Endothelial cell of umbilical vein (primary cell): ENCODE data around the gene STXBP5.

ENCODE experiments used
- EZH2 ChIP-seq: IDR thresholded peaks from 2 replicates; pipeline ENCODE4 v1.6.1; 2012; ENCODE audit warnings: borderline replicate concordance, low read depth, mild to moderate bottlenecking, moderate library complexity, low read length, inconsistent platforms; ENCODE audit not compliant: severe bottlenecking
- FOS ChIP-seq: IDR thresholded peaks from 2 replicates; pipeline ENCODE4 v1.6.1; 2011; ENCODE audit warnings: mild to moderate bottlenecking, low read length, moderate library complexity, borderline replicate concordance; ENCODE audit not compliant: insufficient read depth
- GATA2 ChIP-seq: IDR thresholded peaks from 2 replicates; pipeline ENCODE4 v1.7.0; 2011; ENCODE audit warnings: low read depth, mild to moderate bottlenecking, moderate library complexity, mixed read lengths, low read length; ENCODE audit not compliant: insufficient read length, insufficient read depth
- JUN ChIP-seq: IDR thresholded peaks from 2 replicates; pipeline ENCODE4 v1.6.1; 2011; ENCODE audit warnings: borderline replicate concordance, low read depth; ENCODE audit not compliant: insufficient read length, insufficient read depth
- POLR2A ChIP-seq: IDR thresholded peaks from 2 replicates; pipeline ENCODE4 v1.6.1; 2012; ENCODE audit warnings: low read depth, mild to moderate bottlenecking, control low read depth, low read length
- POLR2AphosphoS5 ChIP-seq: IDR thresholded peaks from 2 replicates; pipeline ENCODE4 v1.6.1; 2012; ENCODE audit warnings: low read depth, mild to moderate bottlenecking, control low read depth, low read length, moderate library complexity; ENCODE audit not compliant: insufficient read depth
- TF ChIP-seq, protein P1 (sequence below), 2 donors: IDR thresholded peaks; 1 replicate in 1 of 2; 2 replicates in 1 of 2; pipeline ENCODE4 v1.5.1; 2011; ENCODE audit warnings: low read length in 2 of 2, mild to moderate bottlenecking in 2 of 2, moderate library complexity in 2 of 2, control low read depth in 1 of 2, inconsistent platforms in 1 of 2, low read depth in 1 of 2; ENCODE audit not compliant: insufficient read depth in 1 of 2; ENCODE audit errors: extremely low read depth in 1 of 2
- TF ChIP-seq, protein P2 (sequence below): IDR thresholded peaks from 2 replicates; pipeline ENCODE4 v1.6.1; 2011; ENCODE audit not compliant: insufficient read depth, insufficient read length

DNA sequence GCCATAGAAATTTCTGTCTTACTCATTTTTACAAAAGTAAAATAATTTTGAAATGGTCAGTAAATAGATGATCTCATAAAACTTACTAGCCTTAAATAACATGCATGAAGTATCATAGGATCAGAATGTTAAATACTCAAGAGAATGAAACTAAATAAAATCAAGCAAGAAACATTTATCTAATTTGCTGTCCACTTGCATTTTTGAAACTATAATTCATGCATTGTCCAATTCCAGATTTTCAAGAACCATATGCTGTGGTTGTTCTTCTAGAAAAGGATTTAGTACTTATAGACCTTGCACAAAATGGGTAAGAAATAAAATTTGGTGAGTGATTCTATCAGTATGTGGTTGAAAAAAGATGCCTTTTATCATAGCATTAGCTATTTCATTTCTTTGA is 107.0 kb downstream of the STXBP5 start:
- TF ChIP-seq POLR2AphosphoS5 (no peak), POLR2A (no peak), EZH2 (no peak), FOS (no peak), JUN (no peak), GATA2 (no peak)
- TF ChIP-seq, protein P1, sequence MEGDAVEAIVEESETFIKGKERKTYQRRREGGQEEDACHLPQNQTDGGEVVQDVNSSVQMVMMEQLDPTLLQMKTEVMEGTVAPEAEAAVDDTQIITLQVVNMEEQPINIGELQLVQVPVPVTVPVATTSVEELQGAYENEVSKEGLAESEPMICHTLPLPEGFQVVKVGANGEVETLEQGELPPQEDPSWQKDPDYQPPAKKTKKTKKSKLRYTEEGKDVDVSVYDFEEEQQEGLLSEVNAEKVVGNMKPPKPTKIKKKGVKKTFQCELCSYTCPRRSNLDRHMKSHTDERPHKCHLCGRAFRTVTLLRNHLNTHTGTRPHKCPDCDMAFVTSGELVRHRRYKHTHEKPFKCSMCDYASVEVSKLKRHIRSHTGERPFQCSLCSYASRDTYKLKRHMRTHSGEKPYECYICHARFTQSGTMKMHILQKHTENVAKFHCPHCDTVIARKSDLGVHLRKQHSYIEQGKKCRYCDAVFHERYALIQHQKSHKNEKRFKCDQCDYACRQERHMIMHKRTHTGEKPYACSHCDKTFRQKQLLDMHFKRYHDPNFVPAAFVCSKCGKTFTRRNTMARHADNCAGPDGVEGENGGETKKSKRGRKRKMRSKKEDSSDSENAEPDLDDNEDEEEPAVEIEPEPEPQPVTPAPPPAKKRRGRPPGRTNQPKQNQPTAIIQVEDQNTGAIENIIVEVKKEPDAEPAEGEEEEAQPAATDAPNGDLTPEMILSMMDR (IDR thresholded peaks at IDR 0.05; ENCODE audit: extremely low read depth in 1 of 2, insufficient read depth in 1 of 2, low read depth in 1 of 2, low read length in 2 of 2): no peak
- TF ChIP-seq, protein P2, sequence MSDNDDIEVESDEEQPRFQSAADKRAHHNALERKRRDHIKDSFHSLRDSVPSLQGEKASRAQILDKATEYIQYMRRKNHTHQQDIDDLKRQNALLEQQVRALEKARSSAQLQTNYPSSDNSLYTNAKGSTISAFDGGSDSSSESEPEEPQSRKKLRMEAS: no peak
